T-cell (primary cell): ENCODE data around the gene CETP. TPM values are rescaled to one million over a fixed set of nuclear protein-coding genes. Genes with fewer than 3 reads are reported as not detected.
"Not testable (repeated sequence)": the region's sequence is repeated elsewhere in the genome, so short reads cannot be mapped to it uniquely, and the experiment has no call there.

Experiments
- ATAC-seq, 4 experiments: fragments of 200-7000 bp in 3 of 4; fragments of 150-1000 bp in 1 of 4; cut with Tn5 transposase; replicated peaks in 1 of 4; 1 replicate in 3 of 4; 2 replicates in 1 of 4; pipeline ENCODE4 v1.10.0; 2021; ENCODE audit warnings: moderate library complexity in 3 of 4, mild to moderate bottlenecking in 2 of 4, moderate number of reproducible peaks in 1 of 4
- CTCF ChIA-PET, 2 donors: fragments of 300-600 bp; sonication (Branson Sonifier 250); formaldehyde crosslinking; loops; one replicate each; lab custom pipeline; 2022; ENCODE audit warnings: antibody characterized with exemption in 2 of 2; lab: Charles Lee
- POLR2A ChIA-PET, 2 donors: fragments of 300-600 bp; sonication (Branson Sonifier 250); formaldehyde crosslinking; loops; one replicate each; lab custom pipeline; 2022; ENCODE audit warnings: antibody characterized with exemption in 2 of 2; lab: Charles Lee
- DNase-seq, 35 experiments: peaks; one replicate each; pipeline versions ENCODE4 v3.0.0 to v3.0.0-alpha.2; 2013 to 2023
- H3K27ac ChIP-seq: one replicate; pipeline ENCODE4 v1.5.1; 2013; ENCODE audit warnings: low read length
- H3K27me3 ChIP-seq, 2 experiments: replicated peaks in 1 of 2; 1 replicate in 1 of 2; 2 replicates in 1 of 2; pipeline versions ENCODE4 v1.6.1 to v1.7.0; 2013; ENCODE audit warnings: low read length in 1 of 2, mixed read lengths in 1 of 2; ENCODE audit not compliant: control insufficient read depth in 2 of 2, insufficient read depth in 2 of 2; ENCODE audit errors: extremely low read depth in 1 of 2
- H3K36me3 ChIP-seq, 2 donors: 1 replicate in 1 of 2; 2 replicates in 1 of 2; pipeline versions ENCODE4 v1.6.1 to v1.7.0; 2013; ENCODE audit warnings: low read length in 1 of 2; ENCODE audit not compliant: control insufficient read depth in 2 of 2, insufficient read depth in 1 of 2; ENCODE audit errors: extremely low read depth in 1 of 2
- H3K4me1 ChIP-seq, 2 experiments: 1 replicate in 1 of 2; 2 replicates in 1 of 2; pipeline versions ENCODE4 v1.6.1 to v1.7.0; 2013; ENCODE audit warnings: low read length in 2 of 2, mixed read lengths in 1 of 2; ENCODE audit not compliant: insufficient read depth in 2 of 2, control insufficient read depth in 1 of 2; ENCODE audit errors: extremely low read depth in 1 of 2
- H3K4me3 ChIP-seq, 2 donors: 1 replicate in 1 of 2; 2 replicates in 1 of 2; pipeline versions ENCODE4 v1.5.1 to v1.7.0; 2013; ENCODE audit warnings: mild to moderate bottlenecking in 2 of 2, low read length in 1 of 2, moderate library complexity in 1 of 2; ENCODE audit not compliant: control insufficient read depth in 1 of 2; ENCODE audit errors: extremely low read depth in 1 of 2
- H3K9me3 ChIP-seq: 2 replicates; pipeline ENCODE4 v1.7.0; 2013
- H3K27ac Mint-ChIP-seq, 2 donors: one replicate each; pipeline ENCODE4 v1.8.0; 2020 to 2021; ENCODE audit warnings: mild to moderate bottlenecking in 2 of 2, mixed read lengths in 2 of 2
- H3K27me3 Mint-ChIP-seq, 2 donors: one replicate each; pipeline ENCODE4 v1.8.0; 2021 to 2022; ENCODE audit warnings: mixed read lengths in 2 of 2
- H3K36me3 Mint-ChIP-seq: one replicate; pipeline ENCODE4 v1.8.0; 2021; ENCODE audit warnings: mixed read lengths
- H3K4me1 Mint-ChIP-seq, 3 donors: one replicate each; pipeline ENCODE4 v1.8.0; 2020 to 2022; ENCODE audit warnings: mixed read lengths in 3 of 3, mild to moderate bottlenecking in 1 of 3
- H3K4me3 Mint-ChIP-seq, 3 donors: one replicate each; pipeline ENCODE4 v1.8.0; 2020 to 2022; ENCODE audit warnings: mild to moderate bottlenecking in 3 of 3, mixed read lengths in 3 of 3, moderate library complexity in 3 of 3
- H3K9me3 Mint-ChIP-seq, 3 donors: one replicate each; pipeline ENCODE4 v1.8.0; 2020 to 2022; ENCODE audit warnings: mixed read lengths in 3 of 3
- WGBS: methylation state at CpG from one replicate; pipeline ENCODE4 v1.1.5; 2013; ENCODE audit warnings: missing lambda C conversion rate; ENCODE audit not compliant: insufficient coverage; 5-methylcytosine and 5-hydroxymethylcytosine counted together
- total RNA-seq, 35 experiments: library from RNA in 6 of 35; stranded (reverse) in 6 of 35; fragments of 120-200 nt in 1 of 35; gene quantifications; one replicate each; pipeline versions ENCODE4 v1.2.1 to v1.2.4 and lab custom pipeline; 2013 to 2026

The CETP gene
- total RNA-seq, 5 donors from 2014 or later (not counting 1 experiment from before 2014, with no cell fraction given): 0.18 to 0.25 (median 0.19) TPM; not detected in 2

- ChIA-PET POLR2A (interaction anchor here (0.6 to 1.2 kb wide), 5 partner anchors 10 to 57 kb away, joined by 3 to 6 read pairs (median 3); no protein-coding TSS in a partner anchor), CTCF (interaction anchor here (0.5 to 1.2 kb wide), 8 partner anchors 10 to 538 kb away, joined by 3 to 5 read pairs (median 4); partner anchors contain the start of genes NUDT21 (in 1 of the 2) and OGFOD1 (in 1 of the 2))
- Histone ChIP-seq H3K4me1 (peaks cover 40 to 80% of the 10 kb centered on the region in 2 experiments), H3K27me3 (no peaks in the 10 kb centered on the region), H3K9me3 (no peaks in the 10 kb centered on the region), H3K36me3 (peaks cover 4 to 20% of the 10 kb centered on the region in 2 donors), H3K27ac (peak within 1 kb of the TSS; percentile 85), H3K4me3 (peak within 1 kb of the TSS; percentile 93 to 98)
- H3K36me3 Mint-ChIP-seq: peaks cover 28% of the 10 kb centered on the region
- ATAC-seq (peak; percentile 88 to 93 (median 90)), DNase-seq (peak; percentile 74 to 94 (median 91))
- no peaks in the 10 kb centered on the region for H3K27me3 Mint-ChIP-seq
- H3K4me1 Mint-ChIP-seq: peaks cover 63 to 87% (median 82%) of the 10 kb centered on the region in 3 donors
- peak within 1 kb of the TSS; percentile 98 to 100 for H3K27ac Mint-ChIP-seq
- WGBS: under 1% methylated on average over 55 of the region's 64 CpGs
- H3K9me3 Mint-ChIP-seq: no peaks in the 10 kb centered on the region
- peak within 1 kb of the TSS; percentile 99 to 100 (median 99) for H3K4me3 Mint-ChIP-seq
Measured at GRCh38 chr16:56988948-56989945, 27.5 kb downstream of the CETP start, which contains the start of gene NLRC5. TSS of gene NLRC5 (plus strand) at chr16:56989557. CDS start at chr16:57020713, 31,156 bp downstream.

- ChIA-PET CTCF (interaction anchor here (0.5 to 1.2 kb wide), 8 partner anchors 9 to 539 kb away, joined by 3 to 5 read pairs (median 4); partner anchors contain the start of genes NUDT21 (in 1 of the 2) and OGFOD1 (in 1 of the 2)), POLR2A (interaction anchor here in 1 of 2 donors (0.7 to 1.2 kb wide), 2 partner anchors 9 to 20 kb away, joined by 3 to 6 read pairs; no protein-coding TSS in a partner anchor)
- H3K36me3 ChIP-seq: peaks cover 4 to 20% of the 10 kb centered on the region in 2 donors
- WGBS: no CpG with 5 or more reads among the region's 7 CpGs
- no peaks in the 10 kb centered on the region for H3K9me3 ChIP-seq
- H3K27me3 Mint-ChIP-seq: no peaks in the 10 kb centered on the region
- peaks cover 40 to 81% of the 10 kb centered on the region in 2 experiments for H3K4me1 ChIP-seq
- H3K27me3 ChIP-seq: no peaks in the 10 kb centered on the region
- peak overlapping the region; percentile 85 for H3K27ac ChIP-seq
- H3K4me1 Mint-ChIP-seq: peaks cover 63 to 86% (median 82%) of the 10 kb centered on the region in 3 donors
- H3K4me3 ChIP-seq: peak overlapping the region; percentile 93 to 98
- DNase-seq (no peak), ATAC-seq (no peak)
- H3K4me3 Mint-ChIP-seq: peak overlapping the region; percentile 99 to 100 (median 99)
- H3K36me3 Mint-ChIP-seq: peaks cover 27% of the 10 kb centered on the region
- H3K27ac Mint-ChIP-seq: peak overlapping the region; percentile 98 to 100
- H3K9me3 Mint-ChIP-seq: no peaks in the 10 kb centered on the region
Measured at GRCh38 chr16:56989988-56990387, 28.2 kb downstream of the CETP start.

- Histone ChIP-seq H3K4me1 (peaks cover 39 to 81% of the 10 kb centered on the region in 2 experiments), H3K27me3 (no peaks in the 10 kb centered on the region), H3K9me3 (no peaks in the 10 kb centered on the region), H3K4me3 (peak overlapping the region; percentile 93 to 98), H3K27ac (peak overlapping the region; percentile 85), H3K36me3 (peaks cover 4 to 20% of the 10 kb centered on the region in 2 donors)
- H3K4me3 Mint-ChIP-seq: peak overlapping the region; percentile 99 to 100 (median 99)
- H3K27ac Mint-ChIP-seq: peak overlapping the region; percentile 98 to 100
- H3K4me1 Mint-ChIP-seq: peaks cover 63 to 84% (median 82%) of the 10 kb centered on the region in 3 donors
- POLR2A ChIA-PET: interaction anchor here in 1 of 2 donors (1.0 kb wide), 1 partner anchor 20 kb away, joined by 3 read pairs; no protein-coding TSS in a partner anchor
- peaks cover 30% of the 10 kb centered on the region for H3K36me3 Mint-ChIP-seq
- no peaks in the 10 kb centered on the region for H3K9me3 Mint-ChIP-seq
- CTCF ChIA-PET: interaction anchor here (0.6 to 0.8 kb wide), 2 partner anchors 22 to 109 kb away, joined by 6 read pairs; no protein-coding TSS in a partner anchor
- no peaks in the 10 kb centered on the region for H3K27me3 Mint-ChIP-seq
- no peak for DNase-seq
- ATAC-seq: no peak
- WGBS: 8% methylated on average over 4 of the region's 16 CpGs
Measured at GRCh38 chr16:56990407-56991286, 28.9 kb downstream of the CETP start.

- H3K9me3 Mint-ChIP-seq, H3K27me3 Mint-ChIP-seq, CTCF ChIA-PET, ATAC-seq, H3K27me3 ChIP-seq, DNase-seq, H3K9me3 ChIP-seq: not testable (repeated sequence)
- POLR2A ChIA-PET: interaction anchor here (0.7 kb wide), 3 partner anchors 30 to 350 kb away, joined by 3 to 4 read pairs (median 3); no protein-coding TSS in a partner anchor
- no CpG with 5 or more reads among the region's 1 CpG for WGBS
- H3K4me1 Mint-ChIP-seq: peaks cover 62 to 81% (median 81%) of the 10 kb centered on the region in 3 donors
- H3K4me3 Mint-ChIP-seq: peak overlapping the region; percentile 99 to 100 (median 99)
- Histone ChIP-seq H3K27ac (peak overlapping the region; percentile 85), H3K4me3 (peak overlapping the region in 1 of 2 donors; percentile 93), H3K36me3 (peaks cover 0 to 23% of the 10 kb centered on the region in 2 donors), H3K4me1 (peaks cover 40 to 79% of the 10 kb centered on the region in 2 experiments)
- peak overlapping the region; percentile 39 to 100 for H3K27ac Mint-ChIP-seq
- peaks cover 39% of the 10 kb centered on the region for H3K36me3 Mint-ChIP-seq
Measured at GRCh38 chr16:56992431-56992830, 30.7 kb downstream of the CETP start.

GRCh38 chr16:56993204-56993603 is 31.5 kb downstream of the CETP start:
- CTCF ChIA-PET: interaction anchor here (0.8 to 1.0 kb wide), 3 partner anchors 27 to 40 kb away, joined by 3 to 5 read pairs (median 3); no protein-coding TSS in a partner anchor
- Mint-ChIP-seq H3K27me3 (no peaks in the 10 kb centered on the region), H3K4me1 (peaks cover 62 to 81% (median 81%) of the 10 kb centered on the region in 3 donors), H3K4me3 (peak overlapping the region; percentile 66 to 99 (median 71)), H3K27ac (peak overlapping the region; percentile 94), H3K9me3 (no peaks in the 10 kb centered on the region), H3K36me3 (peaks cover 39% of the 10 kb centered on the region)
- peak overlapping the region in 1 of 2 donors; percentile 3 for H3K4me3 ChIP-seq
- no peaks in the 10 kb centered on the region for H3K27me3 ChIP-seq
- peak overlapping the region; percentile 85 for H3K27ac ChIP-seq
- H3K9me3 ChIP-seq: no peaks in the 10 kb centered on the region
- no peak for DNase-seq
- H3K4me1 ChIP-seq: peaks cover 41 to 79% of the 10 kb centered on the region in 2 experiments
- no CpG with 5 or more reads among the region's 2 CpGs for WGBS
- ATAC-seq: no peak
- POLR2A ChIA-PET: interaction anchor here in 1 of 2 donors (0.7 to 1.1 kb wide), 2 partner anchors 17 to 21 kb away, joined by 3 to 5 read pairs; no protein-coding TSS in a partner anchor
- peaks cover 0 to 24% of the 10 kb centered on the region in 2 donors for H3K36me3 ChIP-seq
